ENCODE data around the gene PDP2.

The PDP2 gene

GRCh38 chr16:66847533-66848067 lies 32.7 kb upstream of the PDP2 start:
- TF ChIP-seq CTCF (IDR thresholded peaks at IDR 0.05): no peak

GRCh38 chr16:66848172-66848571 lies 32.1 kb upstream of the PDP2 start:
- no peak for TF ChIP-seq CTCF (IDR thresholded peaks at IDR 0.05)

GRCh38 chr16:66849021-66849420 lies 31.3 kb upstream of the PDP2 start:
- TF ChIP-seq CTCF (IDR thresholded peaks at IDR 0.05): no peak

GRCh38 chr16:66849549-66849948 lies 30.8 kb upstream of the PDP2 start:
- TF ChIP-seq CTCF (IDR thresholded peaks at IDR 0.05): no peak

- TF ChIP-seq CTCF (IDR thresholded peaks at IDR 0.05): no peak
Measured at GRCh38 chr16:66850115-66850815, 30.1 kb upstream of the PDP2 start.

- TF ChIP-seq CTCF (IDR thresholded peaks at IDR 0.05): no peak
Measured at GRCh38 chr16:66851166-66851964, 28.9 kb upstream of the PDP2 start.

GRCh38 chr16:66853261-66854139 lies 26.8 kb upstream of the PDP2 start:
- no peak for TF ChIP-seq CTCF (IDR thresholded peaks at IDR 0.05)

Data from LNCAP (cell line).